HL-60/S4 treated with phorbol 12-myristate 13-acetate at 8.2 ng/mL for 4 days and 3 days (cell line): ENCODE data around the gene EFNA5.
"Not testable (repeated sequence)": the region's sequence is repeated elsewhere in the genome, so short reads cannot be mapped to it uniquely, and the experiment has no call there.

Experiments
- in situ Hi-C: fragments of 300-500 bp; cut with MboI; formaldehyde crosslinking; loops from 2 replicates; pipeline ENCODE4 v1.15.0; 2022; ENCODE audit warnings: low sequenced_read_pairs

Gene EFNA5

DNA sequence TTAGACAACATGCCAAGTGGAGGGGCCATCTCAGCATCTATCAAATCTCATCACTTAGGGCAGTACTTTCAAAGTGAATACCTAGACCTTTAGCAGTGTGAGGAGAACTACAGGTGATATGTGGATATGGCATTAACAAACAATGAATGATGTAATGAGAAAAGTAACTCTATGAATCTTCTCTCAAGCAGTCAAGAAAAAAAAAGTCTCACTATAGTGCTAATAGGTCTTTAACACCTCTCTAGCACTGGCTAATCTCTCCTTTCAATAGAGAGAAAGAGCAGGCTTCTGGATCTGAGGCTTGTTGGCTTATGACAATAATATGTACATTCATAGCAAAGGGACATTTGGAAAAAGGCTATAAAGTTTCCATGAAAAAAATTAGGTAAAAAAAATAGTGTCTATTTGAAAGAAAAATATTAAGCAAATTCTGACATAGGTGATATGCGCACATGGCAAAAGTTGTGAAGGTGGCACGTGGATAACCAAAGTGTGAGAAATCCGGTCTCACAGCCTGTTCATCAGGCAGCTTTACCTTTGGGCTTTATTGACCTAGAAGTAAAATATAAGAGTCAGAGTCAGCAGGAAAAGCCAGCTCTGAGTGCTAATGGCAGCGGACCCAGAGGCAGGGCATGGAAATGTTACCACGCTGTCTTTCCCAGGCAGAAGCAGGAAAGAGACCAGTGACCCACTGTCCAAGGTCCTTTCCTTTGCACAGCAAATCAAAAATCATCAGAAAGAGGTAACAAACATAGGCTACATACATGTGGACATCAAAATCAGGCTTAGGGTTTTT is 203.4 kb downstream of the EFNA5 start:
- in situ Hi-C loops: no loop called here

DNA sequence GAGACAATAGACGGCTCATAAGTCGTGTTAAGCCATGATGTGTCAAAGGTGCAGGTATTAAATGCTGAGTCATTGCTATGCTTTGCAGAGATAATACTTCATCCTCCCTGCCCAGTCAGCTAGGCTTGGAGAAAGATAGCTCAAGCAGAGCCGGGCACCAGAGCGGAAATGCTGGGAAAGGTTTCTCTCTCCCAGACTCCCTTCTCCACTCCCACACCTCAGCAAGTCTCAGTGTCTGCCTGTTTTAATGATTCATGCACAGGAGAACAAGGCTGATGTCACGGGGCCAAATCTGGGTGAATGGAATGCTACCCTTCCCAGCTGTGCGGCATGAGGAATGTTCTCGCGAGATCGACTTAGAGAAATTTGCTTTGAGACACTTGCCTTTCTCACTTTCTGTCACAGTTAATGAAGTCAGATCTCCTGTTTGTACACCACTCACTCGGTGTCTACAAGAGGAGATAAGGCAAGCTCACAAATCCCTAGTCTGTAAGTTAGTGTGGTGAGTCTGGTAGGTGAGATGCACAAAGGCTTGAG is 204.4 kb downstream of the EFNA5 start:
- in situ Hi-C loops: no loop called here

DNA sequence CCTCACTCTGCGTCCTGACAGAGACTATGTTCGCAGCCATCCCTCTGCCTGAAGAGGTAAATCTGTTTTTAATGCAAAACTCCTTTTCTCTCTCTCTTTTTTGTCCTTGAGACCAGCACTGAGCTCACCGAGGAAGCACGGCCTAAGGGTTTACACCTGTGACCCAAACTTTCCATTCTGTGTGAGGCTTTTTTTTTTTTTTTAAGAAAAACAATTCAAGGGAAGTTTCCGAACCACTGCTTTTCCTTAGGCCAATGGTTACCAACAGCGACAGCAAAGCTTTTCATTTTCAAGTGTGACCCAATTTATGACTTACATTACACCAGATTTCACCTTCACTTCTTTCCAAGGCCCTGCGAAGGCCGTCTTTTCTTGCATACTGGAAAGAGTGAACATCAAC is 205.9 kb downstream of the EFNA5 start:
- in situ Hi-C loops: no loop called here

DNA sequence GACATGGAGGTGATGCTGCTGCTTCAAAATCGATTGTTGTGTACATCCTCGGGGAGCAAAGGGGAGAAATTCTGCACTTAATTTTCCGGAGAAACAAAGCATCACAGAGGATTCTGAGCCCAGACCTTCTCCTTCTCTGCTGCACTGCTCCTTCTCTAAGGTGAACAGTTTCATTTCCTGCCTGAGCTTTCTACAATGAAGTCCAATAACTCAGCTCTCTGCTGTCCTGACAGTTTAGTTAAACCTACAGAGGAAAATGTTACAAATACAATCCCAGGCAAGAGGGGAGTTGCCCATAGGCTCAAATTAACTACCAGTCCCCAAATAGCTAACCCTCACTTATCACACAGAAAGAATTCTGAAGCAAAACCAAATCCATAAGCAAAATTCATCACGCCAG is 206.3 kb downstream of the EFNA5 start:
- in situ Hi-C loops: no loop called here

DNA sequence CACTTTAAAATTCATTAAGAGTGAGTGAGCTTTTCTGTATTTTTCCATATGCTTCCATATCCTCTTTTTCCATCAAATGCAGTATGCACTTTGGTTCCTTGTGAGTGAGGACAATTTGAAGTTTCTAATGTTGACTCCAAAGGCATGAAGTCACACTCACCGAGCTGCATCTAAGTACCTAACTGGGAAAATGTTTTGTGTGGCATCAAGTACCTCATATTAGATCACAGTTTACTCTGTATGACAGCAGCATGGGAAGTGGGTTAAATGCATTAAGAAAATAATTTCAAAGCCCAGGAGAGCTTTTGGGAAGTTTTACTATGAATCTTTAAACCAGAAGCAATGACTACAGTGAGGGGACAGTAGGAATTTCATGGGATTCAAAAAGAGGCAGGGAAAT is 207.0 kb downstream of the EFNA5 start:
- in situ Hi-C loops: no loop called here

DNA sequence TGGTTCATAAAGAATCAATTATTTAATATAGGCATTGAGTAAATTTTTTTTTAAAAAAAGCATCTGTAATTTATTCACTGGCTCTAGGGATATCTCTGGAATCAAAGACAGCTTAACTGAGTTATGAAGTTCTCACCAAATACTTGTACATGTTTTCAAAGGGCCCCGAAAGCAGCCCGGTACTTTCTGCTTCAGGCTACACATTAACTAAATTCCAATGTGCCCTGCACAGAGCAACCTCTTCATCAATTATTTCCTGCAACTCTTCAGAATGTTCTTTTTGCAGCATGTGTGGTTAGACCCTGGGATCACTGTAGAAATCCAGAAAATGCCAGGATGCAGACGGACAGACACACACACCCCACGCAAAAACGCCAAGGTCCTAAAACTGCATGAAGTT is 209.0 kb downstream of the EFNA5 start:
- in situ Hi-C loops: no loop called here

DNA sequence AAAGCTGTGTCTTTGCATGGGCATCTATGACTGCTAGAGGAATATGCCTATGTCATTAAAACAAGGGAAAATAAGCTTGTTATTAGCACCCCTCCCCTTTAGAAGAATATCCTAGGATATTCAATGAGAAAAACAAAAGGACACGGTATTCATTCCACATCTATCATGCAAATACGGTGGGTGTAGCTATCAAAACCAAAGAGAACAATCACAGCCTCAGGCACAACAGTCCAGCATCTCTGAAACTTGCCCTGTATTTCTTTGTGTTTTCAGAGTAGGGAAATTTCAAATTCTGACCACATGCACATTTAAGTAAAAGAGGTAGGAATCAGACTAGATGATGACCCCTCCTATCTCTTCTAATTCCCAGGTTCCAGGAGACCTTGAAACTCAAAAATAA is 209.9 kb downstream of the EFNA5 start:
- in situ Hi-C loops: no loop called here

DNA sequence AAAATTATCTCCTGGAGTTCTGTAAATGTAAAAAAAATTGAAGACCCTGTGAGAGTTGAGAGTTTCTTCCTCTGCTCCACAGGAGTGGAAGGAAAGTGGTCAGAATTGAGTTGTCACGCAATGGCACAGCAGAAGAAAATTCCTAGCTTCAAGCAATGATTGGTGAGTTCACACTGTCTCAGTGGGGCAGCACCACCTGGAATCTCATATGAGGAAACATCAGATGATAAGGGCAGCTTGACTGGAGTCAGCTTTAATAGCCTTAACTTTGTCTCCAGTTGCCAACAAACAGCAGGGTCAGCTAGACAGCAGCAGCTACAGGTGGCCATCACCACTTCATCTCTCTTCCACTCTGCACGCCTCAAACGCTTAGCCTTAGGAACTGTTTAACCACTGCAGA is 211.1 kb downstream of the EFNA5 start:
- in situ Hi-C loops: no loop called here

DNA sequence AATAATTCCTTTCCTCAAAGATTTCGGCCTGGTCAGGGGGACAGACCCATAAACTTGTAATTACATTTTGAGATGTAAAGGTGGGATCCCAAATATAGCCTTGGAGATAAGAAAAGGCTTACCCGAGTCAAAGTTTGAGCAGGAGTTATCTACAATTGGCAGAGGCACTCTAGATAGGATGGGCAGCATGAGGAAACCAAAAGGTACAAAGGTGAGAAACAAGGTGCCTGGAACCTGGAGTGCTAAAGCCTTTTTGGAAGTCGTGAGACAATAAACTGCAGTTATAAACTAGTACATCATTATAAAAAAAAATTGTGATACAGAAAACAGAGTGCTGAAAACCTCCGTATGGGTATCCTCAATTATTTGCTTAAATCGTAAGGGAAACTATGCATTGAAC is 212.4 kb downstream of the EFNA5 start:
- in situ Hi-C loops: no loop called here

DNA sequence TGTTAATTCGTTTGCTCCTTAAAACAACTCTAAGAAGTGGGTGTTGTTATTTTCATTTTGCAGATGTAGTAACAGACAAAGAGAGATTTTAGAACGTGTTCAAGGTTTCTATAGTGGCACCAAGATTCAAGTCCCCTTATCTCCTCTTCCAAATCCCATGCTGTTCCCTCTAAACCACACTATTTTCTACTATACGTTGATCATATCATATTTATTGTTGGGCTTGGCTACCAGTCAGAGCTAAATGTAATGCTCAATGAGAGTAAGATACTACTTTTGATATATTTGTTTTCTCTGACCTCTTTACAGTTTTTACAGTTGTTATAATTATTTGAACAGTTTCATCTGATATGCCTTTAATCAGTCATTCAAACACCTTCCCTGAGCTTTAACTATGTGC is 212.9 kb downstream of the EFNA5 start:
- in situ Hi-C loops: no loop called here

DNA sequence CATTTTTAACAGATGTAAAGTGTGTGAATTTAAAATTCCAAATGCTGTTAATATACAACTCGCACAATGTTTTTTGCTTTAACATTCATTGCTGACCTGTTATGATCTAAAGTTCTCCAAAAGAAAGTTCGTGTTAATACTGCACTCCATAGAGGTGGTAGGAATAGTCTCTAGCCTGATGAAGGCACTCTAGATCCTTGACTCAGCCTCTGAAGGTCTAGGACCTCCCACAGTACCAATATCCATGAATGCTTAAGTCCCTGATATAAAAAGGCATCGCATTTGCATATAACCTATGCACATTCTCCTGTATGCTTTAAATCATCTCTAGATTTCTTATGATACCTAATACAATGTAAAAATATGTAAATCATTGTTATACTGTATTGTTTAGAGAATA is 213.6 kb downstream of the EFNA5 start:
- in situ Hi-C loops: no loop called here

DNA sequence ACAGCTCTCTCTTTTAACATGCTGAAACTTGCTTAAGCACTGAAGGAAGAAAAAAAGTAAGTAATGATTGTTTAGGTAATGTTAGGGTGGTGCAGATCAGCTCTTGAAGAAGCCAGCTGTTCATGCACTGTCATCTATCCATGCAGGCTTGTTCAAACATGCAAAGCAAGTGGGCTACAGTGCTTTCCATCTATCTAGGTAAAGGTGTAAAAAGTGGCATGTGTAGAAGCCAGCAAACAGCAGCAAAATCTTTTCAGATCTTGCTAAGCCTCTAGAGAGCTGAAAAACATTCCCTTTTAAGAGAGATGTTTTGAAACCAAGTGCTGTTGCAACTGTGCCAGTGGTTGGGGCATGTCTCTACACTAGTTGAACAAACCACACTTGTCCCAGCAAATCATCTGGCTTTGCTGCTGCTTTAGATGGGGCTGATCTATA is 214.4 kb downstream of the EFNA5 start:
- in situ Hi-C loops: no loop called here

DNA sequence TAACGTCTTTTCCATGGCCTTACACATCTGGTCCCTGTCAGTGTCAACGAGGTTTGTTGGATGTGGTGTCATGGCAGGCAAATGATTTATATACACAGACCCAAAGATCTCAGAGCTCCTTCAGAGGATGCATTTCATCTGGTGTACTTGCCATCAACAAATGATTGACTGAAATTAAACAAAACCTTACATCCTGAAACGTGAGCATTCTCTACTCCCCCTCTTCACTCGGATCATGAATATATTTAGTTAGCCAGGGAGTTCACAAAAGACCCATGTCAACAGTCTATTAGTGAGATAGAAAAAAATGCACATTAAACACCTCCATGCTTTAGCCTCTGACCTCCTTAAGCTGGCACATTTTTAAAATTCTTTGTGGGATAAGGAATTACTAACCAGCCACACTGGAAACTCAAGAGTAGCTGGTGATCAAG is 215.6 kb downstream of the EFNA5 start:
- in situ Hi-C loops: no loop called here

DNA sequence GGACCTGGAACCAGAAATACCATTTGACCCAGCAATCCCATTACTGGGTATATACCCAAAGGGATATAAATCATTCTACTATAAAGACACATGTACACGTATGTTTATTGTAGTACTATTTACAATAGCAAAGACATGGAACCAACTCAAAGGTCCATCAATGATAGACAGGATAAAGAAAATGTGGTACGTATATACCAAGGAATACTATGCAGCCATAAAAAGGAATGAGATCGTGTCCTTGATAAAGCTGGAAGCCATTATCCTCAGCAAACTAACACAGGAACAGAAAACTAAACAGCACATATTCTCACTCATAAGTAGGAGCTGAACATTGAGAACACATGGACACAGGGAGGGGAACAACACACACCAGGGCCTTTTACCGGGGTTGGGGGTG is 218.9 kb downstream of the EFNA5 start:
- in situ Hi-C loops: not testable (repeated sequence)

DNA sequence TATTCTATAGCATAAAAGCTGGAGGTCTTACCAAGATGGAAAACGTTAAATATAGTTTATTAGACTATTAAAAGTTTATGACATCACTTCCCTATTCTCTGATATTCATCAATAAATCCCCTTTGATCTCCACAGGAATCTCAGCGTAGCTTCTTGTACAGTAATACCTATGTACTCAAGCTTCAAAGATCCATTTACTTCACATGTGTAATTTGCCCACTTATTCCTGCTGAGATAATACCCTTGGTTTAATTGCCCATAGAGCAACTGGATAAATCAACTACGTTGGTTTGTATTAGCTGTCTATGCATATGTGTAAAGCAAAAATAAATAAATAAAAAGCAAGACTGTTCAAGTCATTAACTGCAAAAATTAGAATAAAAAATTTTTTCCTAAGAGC is 219.7 kb downstream of the EFNA5 start:
- in situ Hi-C loops: no loop called here

DNA sequence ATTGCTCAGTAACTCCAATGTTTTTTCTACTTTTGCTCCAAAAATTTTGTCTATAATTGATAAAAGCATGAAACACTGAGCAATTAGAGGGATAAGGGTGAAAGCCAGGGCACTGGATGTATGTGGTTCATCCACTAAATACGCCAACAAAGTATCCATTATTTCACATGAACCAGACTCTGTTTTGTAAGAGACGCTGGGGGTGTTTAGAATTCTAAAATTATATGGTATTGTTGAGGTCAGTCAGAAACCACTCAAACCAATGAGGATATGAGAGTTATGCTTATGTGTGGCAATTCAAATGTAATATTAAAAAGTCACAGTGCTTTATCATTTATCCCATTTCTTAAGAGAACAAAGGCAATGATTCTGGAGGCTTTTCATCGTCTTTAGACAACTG is 220.2 kb downstream of the EFNA5 start:
- in situ Hi-C loops: no loop called here

DNA sequence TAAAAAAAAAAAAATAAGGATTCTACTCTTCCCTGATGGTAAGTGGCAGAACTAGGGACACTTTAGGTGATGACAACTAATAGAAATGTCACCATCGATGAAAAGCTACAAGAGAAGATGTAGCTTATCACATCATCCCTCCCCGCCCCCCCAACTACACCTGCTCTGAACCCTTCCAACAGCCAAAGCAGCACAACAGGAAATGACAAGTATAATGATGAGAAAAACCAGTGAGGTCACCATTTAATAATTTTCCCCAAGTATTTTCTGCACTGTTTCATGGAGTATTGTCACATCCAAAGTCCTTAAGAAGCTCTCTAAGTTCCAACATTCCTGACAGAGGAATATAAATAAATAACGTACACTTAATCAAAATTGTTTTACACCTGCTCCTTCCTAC is 221.4 kb downstream of the EFNA5 start:
- in situ Hi-C loops: no loop called here

DNA sequence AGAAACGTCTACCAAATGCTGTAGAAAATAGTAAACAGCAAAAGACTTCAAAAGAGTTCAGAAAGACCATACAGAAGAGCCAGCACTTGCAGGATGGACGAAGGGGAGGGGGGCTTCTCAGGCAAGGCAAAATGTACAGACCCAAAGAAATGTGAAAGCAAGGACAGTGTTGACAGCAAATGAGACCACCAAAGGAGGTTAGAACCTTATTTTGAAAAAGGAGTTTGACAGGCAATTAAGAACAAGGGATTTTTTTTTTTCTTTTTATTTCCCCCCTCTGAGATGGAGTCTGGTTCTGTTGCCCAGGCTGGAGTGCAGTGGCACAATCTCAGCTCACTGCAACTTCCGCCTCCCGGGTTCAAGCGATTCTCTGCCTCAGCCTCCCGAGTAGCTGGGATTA is 223.2 kb downstream of the EFNA5 start:
- in situ Hi-C loops: no loop called here

DNA sequence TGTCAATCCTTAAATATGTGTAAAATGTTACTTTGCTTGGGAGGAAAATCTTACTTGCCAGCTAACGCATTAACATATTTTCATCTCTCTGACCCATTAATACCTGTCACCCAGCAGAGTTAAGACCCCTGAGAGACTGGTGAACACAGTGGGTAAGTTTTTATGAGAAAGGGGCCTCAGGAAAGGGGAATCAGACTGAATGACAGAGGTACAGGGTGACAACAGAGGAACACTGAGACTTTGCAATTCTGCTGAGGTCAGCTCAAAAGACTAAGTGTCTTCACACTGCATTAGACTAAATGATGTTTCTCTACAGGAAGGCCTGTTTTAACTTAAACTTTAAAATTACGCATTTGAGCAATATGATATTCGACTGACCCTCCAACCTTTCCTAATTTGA is 223.8 kb downstream of the EFNA5 start:
- in situ Hi-C loops: no loop called here

DNA sequence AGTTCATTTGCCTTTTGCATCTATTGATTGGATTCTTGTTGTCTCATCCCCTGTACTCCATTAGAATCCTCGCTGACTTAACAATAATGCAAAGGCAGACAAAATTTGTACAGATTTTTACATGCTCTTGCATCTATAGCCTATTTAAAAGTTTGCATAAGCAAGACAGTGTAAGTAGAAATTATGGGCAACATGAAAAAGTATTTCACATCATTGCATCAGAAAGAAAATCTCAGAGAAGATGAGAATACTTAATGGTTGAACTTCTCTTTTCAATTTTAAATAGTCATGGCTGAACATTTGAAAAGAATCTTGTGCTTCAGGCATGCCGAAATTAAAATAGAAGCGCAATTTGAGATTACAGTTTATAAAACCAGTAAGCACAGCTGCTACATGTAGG is 226.4 kb downstream of the EFNA5 start:
- in situ Hi-C loops: no loop called here

DNA sequence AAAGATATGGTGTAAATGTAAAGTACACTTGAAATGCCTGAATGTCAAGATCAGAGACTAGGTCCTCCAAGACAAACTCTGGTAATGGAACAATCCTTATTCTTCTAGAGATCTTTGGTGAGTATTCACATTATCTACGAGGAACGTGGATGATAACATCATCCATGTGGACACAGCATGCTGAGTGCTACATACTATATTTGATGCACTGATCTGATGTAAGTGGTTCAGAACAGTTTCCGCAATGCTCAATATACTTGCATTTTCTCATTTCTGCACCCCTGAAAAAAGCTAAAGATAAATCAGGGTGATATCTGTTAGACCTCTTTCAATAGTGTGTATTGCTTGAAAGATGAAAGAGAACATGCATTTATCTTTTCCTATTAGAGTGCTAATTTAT is 226.8 kb downstream of the EFNA5 start:
- in situ Hi-C loops: no loop called here

DNA sequence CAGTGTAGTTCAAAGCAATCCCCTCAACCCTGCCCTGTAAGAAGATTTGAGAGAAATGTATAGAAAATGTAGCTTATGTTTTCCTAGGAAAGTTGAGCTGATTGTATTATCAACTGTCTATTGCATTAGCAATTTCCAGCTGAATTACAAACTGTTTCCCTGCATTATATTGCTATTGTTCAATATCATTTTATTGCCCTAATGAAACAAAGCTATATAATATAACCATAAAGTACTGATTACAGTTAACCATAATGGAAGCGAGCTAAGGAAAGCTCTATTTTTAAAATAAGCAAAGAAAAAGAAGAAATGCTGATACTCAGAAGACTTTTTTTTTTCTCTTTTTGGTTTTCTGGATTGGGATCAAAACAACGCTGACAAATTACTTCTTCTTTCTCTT is 228.3 kb downstream of the EFNA5 start:
- in situ Hi-C loops: no loop called here

DNA sequence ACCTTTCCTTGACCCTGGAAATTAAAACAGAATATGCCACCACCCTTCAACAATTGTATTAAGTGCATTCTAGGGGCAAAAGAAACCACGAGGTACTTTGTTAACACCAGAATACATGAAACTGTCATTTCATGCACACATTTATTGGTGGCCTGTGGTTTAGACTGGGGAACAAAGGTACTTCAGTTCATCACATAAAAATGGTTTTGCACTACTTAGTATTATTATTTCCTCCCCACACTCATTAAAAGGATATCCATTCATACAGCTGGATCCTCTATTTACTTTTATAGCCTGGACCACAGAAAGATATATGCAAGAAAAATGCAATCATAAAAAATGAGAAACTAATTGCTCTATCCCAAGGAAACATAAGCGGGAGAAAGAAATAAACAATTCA is 230.9 kb downstream of the EFNA5 start:
- in situ Hi-C loops: no loop called here
